ENCODE measurements around the gene MTA2.

DNA sequence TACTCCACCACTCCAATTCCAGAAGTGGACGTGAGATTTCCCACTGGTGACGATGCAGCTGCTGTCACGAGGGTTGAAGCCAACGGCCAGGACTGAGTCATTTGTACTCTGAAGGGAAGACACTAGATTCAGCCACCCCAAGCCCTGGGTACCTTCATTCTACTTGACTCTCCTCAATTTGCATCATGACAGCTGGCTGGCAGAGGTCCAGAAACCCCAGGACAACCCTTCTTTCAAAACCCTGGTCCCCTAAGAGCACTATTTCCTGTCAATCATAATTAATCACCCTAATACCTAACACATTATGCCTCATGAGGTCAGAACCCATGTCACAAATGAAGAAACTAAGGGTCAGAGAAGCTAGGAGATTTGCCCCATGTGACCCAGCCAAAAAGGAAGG, 6.0 kb upstream of the MTA2 start:
- TF ChIP-seq, protein P1, sequence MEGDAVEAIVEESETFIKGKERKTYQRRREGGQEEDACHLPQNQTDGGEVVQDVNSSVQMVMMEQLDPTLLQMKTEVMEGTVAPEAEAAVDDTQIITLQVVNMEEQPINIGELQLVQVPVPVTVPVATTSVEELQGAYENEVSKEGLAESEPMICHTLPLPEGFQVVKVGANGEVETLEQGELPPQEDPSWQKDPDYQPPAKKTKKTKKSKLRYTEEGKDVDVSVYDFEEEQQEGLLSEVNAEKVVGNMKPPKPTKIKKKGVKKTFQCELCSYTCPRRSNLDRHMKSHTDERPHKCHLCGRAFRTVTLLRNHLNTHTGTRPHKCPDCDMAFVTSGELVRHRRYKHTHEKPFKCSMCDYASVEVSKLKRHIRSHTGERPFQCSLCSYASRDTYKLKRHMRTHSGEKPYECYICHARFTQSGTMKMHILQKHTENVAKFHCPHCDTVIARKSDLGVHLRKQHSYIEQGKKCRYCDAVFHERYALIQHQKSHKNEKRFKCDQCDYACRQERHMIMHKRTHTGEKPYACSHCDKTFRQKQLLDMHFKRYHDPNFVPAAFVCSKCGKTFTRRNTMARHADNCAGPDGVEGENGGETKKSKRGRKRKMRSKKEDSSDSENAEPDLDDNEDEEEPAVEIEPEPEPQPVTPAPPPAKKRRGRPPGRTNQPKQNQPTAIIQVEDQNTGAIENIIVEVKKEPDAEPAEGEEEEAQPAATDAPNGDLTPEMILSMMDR (IDR thresholded peaks at IDR 0.05): no peak
- no peak for TF ChIP-seq POLR2A (IDR thresholded peaks at IDR 0.05)
